ENCODE data around the gene CORO1C. TPM values are rescaled to one million over a fixed set of nuclear protein-coding genes. Genes with fewer than 3 reads are reported as not detected.
A peak's percentile ranks its signal among the peaks of the same experiment; 100 is the strongest.
"Not testable (repeated sequence)": the region's sequence is repeated elsewhere in the genome, so short reads cannot be mapped to it uniquely, and the experiment has no call there.

The CORO1C gene
- polyA plus RNA-seq, 3 donors, result 58.9 to 66.0 (median 62.2) TPM

DNA sequence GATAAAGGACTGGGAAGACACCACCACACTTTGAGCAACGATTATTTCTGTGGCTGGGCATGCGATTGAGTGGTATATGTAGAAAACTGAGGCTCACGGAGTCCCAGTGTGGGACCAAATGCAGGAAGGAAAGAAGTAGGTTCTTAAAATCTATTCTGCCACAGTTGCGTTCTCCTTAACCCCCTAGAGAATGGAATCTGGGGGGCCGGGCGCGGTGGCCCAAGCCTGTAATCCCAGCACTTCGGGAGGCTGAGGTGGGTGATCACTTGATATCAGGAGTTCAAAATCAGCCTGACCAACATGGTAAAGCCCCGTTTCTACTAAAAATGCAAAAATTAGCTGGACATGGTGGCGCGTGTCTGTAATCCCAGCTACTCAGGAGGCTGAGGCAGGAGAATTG lies 29.9 kb upstream of the CORO1C start:
- DNase-seq, result no peak

DNA sequence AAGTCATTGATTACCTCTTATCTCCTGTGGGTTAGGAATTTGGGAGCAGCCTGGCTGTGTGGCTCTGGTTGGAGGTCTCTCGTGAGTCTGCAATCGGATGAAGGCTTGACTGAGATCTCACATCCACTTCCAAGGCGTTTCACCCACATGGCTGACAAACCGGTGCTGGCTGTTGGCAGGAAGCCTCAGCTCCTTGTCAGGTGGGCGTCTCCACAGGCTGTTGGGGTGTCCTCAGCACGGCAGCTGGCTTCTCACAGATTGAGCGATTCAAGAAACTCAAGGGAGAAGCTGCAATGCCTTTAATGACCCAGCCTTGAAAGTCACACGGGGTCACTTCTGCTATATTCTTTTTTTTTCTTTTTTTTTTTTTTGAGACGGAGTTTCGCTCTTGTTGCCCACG lies 28.6 kb upstream of the CORO1C start:
- no peak for DNase-seq

DNA sequence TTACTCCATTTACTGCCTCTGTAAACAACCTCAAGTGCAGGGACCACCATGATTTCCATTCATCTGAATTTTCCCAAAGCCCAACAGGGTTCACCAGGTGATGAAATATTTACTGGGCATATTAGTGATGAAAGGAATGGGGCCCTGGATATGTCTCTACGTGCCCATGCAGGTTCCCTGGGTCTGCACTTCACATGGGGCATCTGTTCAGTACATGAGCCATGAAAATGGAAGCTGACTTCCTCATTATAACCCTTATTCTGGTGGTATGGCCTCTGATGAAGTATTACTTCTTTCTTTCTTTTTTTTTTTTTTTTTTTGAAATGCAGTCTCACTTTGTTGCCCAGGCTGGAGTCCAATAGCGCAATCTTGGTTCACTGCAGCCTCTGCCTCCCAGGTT lies 26.5 kb upstream of the CORO1C start:
- DNase-seq, result no peak

DNA sequence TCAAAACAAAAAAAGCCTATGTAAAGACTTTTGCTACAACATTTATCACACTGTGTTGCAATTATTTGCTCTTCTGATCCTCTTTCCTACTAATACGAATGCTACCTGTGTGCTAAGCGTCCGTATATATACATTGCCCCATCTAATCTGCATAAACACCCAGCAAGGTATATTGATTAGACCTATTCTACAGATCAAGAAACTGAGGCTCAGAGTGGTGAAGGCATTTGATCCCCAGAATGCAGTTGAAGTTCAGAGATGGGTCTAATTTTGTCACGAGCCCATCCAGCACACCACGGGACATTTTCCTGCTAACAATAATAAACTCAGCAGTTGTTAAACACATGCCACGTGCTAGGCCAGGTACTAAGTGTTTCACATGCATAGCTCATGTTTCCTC lies 25.1 kb upstream of the CORO1C start:
- DNase-seq, result no peak

DNA sequence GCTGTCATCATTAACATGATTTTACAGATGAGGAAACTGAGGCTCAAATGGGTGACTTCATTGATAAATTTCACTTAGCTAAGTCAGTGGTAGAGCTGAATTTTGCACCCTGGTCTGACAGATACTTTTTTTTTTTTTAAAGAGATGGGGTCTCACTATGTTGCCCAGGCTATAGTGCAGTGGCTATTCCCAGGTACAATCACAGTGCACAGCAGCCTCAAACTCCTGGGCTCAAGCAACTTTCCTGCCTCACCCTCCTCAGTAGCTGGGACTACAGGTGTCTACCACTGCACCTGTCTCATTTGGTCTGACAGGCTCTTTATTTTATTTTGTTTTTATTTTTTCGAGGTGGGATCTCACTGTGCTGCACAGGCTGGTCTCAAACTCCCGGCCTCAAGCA lies 24.2 kb upstream of the CORO1C start:
- no peak for DNase-seq

DNA sequence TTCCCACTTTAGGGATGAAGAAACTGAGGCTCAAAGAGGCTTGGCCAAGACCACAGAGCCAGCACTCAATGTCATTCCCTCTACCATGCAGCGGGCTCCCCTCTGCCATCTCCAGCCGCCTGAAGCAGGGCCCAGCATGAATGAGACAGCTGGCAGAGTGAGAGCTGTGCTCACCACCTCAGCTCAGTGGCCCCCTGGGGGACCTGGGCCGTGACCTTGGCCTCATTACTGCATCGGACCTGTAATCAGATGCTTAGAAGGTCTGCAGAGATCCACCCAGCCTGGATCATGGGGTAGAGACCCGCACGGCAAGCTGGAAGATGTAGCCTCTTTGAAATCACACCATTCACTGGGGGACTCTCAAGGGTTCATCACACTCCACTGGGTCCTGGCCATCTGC lies 22.7 kb upstream of the CORO1C start:
- no peak for DNase-seq

DNA sequence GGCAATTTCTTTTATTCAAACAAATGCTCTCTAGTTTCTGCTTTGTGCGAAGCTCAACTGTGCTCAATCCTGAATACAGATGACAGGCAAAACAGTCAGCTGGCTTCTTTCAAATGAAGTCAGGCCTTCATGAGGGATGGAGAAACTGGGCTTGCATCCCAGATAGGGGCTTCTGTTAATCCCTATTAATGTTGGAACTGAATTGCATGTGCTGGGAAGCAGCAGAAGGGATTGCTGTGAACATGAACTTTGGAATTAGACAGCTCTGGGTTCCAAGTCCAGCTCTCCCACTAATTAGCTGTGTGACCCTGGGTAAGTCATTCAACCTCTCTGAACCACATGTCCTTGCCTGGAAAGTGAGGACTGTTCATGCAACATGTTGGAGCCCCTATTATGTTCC lies 21.1 kb upstream of the CORO1C start:
- peak; percentile 80 for DNase-seq

DNA sequence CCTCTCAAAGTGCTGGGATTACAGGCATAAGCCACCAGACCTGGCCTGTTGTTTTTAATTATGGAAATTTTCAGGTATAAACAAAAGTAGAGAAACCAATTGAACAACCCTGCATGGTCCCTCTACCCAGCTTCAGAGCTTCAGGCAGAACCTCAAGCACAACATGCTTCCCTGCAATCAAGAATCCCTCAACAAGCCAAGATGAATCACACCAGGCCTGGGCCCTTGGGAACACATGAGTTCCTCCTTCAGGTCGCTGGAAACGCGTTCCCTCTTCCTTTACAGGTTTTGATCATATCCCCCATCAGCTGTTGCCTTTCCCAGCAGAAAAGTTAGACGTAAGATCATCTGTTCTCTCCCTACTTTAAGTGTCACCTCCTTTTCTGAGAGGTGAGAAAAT lies 20.5 kb upstream of the CORO1C start:
- no peak for DNase-seq

DNA sequence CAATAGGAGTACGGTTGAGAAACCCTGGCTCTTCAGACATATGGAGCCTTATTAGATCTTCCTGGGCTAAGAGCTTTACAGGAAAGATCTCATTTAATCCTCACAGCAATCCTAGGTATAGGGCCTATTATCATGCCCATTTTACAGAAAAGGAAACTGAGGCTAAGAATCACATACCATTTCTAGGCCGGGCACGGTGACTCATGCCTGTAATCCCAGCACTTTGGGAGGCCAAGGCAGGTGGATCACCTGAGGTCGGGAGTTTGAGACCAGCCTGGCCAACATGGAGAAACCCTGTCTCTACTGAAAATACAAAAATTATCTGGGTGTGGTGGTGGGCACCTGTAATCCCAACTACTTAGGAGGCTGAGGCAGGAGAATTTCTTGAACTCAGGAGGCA lies 19.7 kb upstream of the CORO1C start:
- DNase-seq, result not testable (repeated sequence)

DNA sequence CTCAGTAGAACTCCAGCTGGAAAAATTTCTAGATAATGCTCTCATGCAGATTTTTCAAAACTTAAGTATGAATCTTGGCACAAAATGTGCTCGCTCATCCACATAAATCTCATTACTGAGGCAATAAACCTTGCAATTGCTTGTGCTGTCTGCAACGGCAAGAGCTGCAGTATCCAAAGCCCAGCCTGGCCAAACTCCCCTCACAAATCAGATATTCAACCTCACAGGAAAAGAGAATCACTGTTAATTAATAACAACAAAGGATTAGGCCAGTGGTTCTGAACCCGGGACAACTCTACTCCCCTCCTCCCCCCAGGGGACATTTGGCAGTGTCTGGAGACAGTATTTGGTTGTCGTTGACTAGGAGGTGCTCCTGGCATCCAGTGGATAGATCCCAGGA lies 19.2 kb upstream of the CORO1C start:
- peak; percentile 69 for DNase-seq

DNA sequence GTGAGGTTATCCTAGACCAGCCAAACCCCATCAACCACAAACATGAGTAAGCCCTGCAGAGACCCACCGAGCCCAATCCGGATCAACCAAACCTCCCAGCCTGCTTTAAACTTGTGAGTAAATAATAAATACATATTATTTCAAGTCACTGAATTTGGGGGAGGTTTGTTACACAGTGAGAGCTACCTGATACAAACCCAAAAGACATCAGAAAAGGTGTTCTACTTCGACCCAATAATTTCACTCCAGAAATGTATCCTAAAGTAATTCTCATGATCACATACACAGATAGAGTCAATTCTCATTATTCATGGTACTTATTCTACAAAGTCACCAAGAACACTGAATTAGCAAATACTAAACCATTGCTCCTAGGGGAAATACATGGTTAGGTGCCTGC lies 16.2 kb upstream of the CORO1C start:
- DNase-seq, result no peak

DNA sequence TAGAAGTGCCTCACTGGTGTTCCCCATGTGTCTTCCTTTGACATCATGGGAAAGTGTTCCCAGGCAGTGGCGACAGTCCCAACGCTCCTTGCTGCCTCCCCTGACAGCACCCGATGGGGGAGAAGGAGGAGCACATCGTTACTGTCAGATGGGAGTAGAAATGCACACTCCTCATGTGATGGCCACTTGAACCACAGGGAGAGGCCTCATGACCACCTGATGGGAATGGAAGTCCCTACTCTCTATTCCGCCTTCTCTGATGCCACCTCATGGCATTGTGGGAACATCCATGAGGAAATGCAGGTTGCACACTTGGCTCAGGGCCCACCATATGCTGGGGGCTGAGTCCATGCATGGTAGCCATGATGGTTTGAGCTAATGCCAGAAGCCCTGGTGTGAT lies 14.3 kb upstream of the CORO1C start:
- DNase-seq, result no peak

DNA sequence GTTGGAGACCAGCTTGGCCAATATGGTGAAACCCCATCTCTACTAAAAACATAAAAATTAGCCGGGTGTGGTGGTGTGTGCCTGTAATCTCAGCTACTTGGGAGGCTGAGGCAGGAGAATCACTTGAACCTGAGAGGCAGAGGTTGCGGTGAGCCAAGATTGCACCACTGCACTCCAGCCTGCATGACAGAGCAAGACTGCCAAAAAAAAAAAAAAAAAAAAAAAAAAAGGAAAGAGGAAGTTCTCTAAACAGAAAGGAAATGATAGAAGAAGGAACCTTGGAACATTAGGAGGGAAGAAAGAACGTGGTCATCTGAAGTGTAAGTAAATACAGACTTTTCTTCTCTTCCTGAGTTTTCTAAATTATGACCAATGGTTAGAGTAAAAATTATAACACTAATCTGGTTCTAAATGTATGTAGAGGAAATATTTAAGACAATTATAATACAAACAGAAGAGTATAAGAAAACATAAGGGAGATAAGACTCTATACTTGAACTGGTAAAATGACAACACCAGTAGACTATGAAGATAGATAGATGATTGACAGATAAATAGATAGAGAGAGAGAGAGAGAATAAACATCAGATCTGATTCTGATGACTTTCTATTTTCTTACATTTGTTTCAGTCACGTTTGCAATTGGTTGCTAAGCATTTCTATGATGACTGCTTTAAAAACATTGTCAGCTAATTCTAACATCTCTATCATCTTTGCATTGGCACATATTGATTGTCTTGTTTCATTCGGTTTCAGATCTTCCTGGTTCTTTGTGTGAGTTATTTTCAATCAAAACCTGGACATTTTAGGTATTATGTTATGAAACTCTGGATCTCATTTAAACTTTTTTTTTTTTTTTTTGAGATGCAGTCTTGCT lies 12.9 kb upstream of the CORO1C start:
- DNase-seq, result no peak

DNA sequence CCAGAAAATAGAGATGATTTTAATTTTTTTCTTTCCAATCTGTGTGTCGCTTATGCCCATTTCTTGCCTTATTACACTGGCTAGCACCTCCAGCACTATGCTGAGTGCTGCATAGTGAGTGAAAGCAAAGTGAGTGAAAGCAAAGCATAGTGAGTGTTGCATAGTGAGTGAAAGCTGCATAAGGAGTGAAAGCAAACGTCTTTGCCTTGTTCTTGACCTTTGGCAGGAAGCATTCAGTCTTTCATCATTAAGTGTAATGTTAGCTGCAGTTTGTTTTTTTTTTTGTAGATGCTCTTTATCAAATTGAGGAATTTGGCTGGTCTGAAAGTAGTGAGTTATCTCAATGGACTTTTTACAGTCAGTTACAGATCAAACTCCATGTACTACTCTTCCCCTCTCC lies 6.9 kb upstream of the CORO1C start:
- no peak for DNase-seq

DNA sequence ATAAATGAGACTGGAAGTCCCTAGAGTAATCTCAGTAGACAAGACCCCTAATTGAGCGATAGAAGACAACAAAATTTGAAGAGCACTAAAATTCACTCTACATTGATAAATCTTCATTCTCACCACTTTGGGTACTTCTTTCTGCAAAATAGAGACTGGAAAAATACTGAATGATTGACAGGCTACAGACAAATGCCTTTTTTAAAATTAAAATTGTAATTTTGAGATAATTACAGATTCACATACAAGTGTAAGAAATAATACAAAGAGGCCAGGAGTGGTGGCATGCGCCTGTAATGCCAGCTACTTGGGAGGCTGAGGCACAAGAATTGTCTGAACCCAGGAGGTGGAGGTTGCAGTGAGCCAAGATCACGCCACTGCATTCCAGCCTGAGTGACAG lies 4.5 kb upstream of the CORO1C start:
- no peak for DNase-seq

DNA sequence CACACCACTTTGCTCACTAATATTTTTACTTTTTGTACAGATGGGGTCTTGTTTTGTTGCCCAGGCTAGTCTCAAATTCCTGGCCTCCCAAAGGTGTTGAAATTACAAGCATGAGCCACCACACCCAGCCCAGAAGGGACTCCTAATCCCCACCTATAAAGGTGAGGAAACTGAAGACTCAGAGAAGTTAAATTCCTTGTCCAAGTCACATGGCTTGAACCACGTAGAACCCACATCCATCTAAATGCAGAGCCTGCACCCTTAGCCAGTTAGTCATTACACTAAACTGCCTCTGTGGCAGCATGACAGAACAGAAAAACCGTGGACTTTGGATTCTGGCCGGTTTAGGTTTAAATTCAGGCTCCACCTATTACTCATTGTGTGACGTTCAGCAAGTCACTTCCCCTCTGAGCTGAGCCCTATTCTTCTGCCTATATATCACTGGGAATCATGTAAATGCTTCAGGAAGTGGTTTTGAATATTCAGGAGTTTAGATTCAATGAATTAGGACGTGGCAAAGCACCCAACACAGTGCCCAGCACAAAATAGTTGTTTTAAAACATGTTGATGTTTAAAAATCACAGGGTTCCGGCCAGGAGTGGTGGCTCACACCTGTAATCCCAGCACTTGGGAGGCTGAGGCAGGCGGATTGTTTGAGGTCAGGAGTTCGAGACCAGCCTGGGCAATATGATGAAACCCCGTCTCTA lies 3.0 kb upstream of the CORO1C start:
- peak; percentile 58 for DNase-seq

DNA sequence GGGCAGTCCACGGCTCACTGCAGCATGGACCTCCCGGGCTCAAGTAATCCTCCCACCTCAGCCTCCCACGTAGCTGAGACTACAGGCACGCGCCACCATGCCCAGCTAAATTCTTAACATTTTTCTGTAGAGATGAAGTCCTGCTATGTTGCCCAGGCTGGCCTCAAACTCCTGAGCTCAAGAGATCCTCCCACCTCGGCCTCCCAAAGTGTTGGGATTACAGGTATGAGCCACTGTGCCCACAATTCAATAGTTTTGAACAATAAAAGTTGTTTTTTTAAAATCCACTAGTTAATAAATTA lies 1.9 kb upstream of the CORO1C start:
- DNase-seq, result not testable (repeated sequence)

DNA sequence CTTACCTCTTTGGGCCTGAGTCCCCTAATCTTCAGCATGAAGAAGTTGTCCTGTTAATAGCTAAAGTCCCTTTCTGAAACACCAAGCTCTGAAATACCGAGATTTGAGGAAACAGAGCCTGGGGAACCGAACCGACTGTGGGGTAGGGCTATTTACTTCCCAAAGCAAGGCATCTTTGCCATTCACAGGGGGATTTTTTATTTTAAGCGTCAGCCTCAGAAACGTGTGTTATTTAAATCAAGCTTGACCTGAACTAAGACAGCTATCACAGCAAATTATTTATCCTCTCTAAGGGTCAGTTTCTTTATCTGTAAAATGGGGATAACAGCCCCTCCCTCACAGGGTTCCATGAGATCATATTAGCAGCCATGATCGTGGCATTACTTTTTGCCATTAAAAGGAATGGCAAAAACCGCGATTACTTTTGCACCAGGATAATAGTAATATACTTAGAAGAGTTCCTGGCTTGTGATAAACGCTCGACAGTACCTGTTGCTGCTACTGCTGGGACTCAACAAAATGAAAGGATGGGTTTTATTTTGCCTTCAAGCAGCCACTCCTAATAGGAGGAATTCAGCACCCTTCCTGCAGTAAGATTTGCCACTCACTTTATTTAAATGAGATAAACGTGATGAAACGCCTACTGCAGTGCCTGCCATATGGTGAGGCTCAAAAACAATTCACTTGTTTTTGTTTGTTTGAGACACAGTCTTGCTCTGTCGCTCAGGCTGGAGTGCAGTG lies 1.3 kb upstream of the CORO1C start:
- DNase-seq, result no peak

DNA sequence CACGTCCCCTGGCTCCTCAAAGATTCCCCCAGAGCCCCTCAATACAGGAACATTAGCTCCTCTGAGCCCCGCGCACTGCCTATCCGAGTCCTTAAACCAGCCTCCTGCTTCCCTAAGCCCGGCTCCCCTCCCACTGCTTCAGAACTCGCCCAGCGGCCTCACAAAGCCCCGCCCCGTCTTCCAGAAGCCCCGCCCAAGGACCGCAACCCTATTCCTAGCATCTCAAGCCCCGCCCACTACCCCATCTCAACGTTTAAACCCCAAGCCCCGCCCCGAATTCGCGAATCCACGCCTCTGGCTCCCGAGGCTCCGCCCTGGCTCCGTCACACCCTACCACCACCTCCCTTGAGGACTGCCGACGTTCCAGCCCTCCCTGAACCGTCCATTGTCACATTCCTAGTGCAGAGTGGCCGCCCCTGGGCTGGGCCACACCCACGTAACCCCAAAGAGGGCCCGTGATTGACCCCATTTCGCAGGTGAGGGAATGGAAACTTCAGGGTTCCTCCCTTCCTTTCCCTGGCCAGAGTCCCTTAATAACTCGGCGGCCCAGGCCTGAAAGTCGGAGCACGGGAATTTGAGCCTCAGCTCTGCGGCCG lies 646 bp upstream of the CORO1C start:
- peak; percentile 96 for DNase-seq

DNA sequence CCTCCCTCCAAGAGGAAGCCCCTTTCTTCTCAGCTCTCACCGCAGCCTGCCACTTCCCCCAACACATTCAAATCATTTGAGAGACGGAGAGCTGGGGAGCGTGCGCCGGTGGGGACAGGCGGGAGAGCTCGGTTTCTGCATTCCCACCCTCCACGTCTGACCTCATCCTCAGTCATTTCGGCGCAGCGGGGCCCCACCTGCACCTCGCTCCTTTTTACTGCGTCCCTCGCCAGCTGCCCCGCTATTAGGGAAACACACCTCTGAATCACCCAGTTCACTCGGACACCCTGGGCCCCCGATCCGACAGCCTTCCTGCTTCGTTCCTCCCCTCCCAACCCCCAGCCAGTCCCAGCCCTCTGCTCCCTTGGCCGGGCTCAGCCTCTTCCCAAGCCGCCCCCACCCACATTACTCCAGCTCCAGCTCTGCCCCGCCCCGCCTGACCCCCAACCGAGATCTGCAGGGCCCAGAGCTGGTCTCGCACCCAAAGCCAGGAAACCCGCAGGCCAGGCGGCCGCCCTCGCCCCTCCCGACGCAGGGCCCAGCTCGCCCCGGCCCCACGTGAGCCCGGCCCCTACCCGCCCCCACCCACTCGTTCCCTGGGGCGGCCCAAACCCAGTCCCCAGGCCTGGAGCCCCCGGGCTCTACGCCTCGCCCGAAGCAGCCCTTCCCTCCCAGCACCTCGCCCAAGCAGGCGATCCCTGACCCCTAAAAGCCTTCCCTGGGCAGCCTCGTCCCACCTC lies 783 bp downstream of the CORO1C start:
- peak; percentile 66 for DNase-seq

DNA sequence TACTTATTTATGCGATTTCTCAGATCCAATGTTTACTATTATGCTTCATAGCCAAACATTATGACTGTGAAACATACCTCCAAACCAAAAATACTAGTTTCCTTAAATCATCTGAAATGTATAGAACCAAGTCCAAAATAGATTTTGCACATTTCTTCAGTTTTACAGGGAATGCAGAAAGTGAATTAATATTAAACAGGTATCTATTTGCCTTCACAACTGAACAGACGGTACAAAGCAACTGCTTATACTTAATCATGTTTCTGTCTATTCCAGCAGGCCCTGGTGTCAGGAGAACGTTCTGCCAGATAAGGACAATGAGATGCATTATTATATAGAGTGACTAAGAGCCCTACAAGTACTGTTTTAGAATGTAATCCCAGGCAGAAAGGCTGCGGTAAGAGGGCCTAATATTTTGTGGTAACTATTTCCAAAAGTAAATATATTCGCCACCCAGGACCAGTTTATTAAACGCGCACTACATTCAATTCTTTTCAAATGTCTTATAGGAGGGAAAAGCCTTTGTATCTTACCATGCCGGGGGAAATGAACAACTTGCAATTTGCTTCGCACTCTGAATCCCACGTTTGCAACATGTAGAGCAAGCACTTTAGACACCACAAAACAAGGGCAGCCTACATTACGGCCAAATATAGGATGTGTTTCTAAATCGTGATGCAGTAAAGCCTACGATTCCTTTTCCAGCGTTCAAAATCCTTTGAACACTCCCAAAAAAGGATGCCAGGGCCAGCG lies 1.5 kb downstream of the CORO1C start:
- no peak for DNase-seq

All from renal pelvis (tissue), 4 donors.